Aortic smooth muscle cell (primary cell): ENCODE measurements around the gene FEZF1. TPM values are rescaled to one million over a fixed set of nuclear protein-coding genes. Genes with fewer than 3 reads are reported as not detected.

ENCODE experiments used
- total RNA-seq: library from RNA; depleted of rRNA; stranded (reverse); fragments of >200 nt; gene quantifications from 2 replicates; pipeline ENCODE4 v1.2.3, GENCODE V29; 2014

The FEZF1 gene
- not detected in 2 replicates for total RNA-seq

DNA sequence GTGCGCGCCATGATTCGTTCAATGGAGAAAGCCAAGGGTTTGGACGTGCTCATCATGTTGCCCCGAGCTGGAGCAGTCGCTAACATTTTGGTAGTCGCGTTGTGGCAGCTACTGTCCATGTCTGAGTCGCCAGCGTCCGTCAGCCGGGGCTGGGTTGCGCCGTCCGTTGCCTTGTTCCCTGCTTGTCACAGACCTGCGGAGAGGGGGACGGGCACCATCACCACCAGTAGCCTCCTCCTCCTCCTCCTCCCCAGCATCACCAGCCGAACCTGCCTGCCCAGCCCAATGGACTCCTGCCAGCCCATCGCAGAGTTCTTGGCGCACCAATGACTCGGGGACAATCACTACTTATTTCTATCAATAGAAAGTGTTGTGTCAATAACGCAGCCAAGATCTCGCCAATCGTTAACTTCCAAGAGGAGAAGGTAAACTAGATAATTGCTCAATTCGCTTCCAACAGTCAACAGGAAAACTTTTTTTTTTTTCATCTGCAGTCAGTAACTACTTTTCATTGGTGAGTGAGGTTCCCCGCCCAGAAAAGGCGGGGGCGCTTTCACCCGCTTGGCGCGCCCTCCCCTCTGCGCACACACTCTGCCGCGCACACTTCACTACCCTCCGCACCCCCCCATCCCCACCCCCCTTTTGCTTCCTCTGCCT lies at the start of gene FEZF1:
Gene FEZF1 (minus strand): TSS at position 432 of the 657 bp plus-strand sequence. CDS start 313 bp downstream, at position 119.

Other genes with a start within 250 kb of the FEZF1 start
- gene AASS, start 160.5 kb downstream of the FEZF1 start, total RNA-seq = 32.0 and 41.3 TPM in 2 replicates